ENCODE data around the gene DNM3.

DNM3 gene

GRCh38 chr1:171868217-171868803 is 27.0 kb downstream of the DNM3 start:
- in situ Hi-C loops (cut with MboI; ENCODE audit: low sequenced_read_pairs), result no loop called here

- in situ Hi-C loops (cut with MboI; ENCODE audit: low sequenced_read_pairs), result no loop called here
Measured at GRCh38 chr1:171869097-171869496, 27.8 kb downstream of the DNM3 start.

GRCh38 chr1:171871848-171872247 is 30.6 kb downstream of the DNM3 start:
- in situ Hi-C loops (cut with MboI; ENCODE audit: low sequenced_read_pairs), result no loop called here

- in situ Hi-C loops (cut with MboI; ENCODE audit: low sequenced_read_pairs), result no loop called here
Measured at GRCh38 chr1:171872430-171872829, 31.1 kb downstream of the DNM3 start.

GRCh38 chr1:171873664-171874063 is 32.4 kb downstream of the DNM3 start:
- in situ Hi-C loops (cut with MboI; ENCODE audit: low sequenced_read_pairs), result no loop called here

- in situ Hi-C loops (cut with MboI; ENCODE audit: low sequenced_read_pairs), result no loop called here
Measured at GRCh38 chr1:171877701-171878100, 36.4 kb downstream of the DNM3 start.

GRCh38 chr1:171879556-171879955 is 38.3 kb downstream of the DNM3 start:
- in situ Hi-C loops (cut with MboI; ENCODE audit: low sequenced_read_pairs), result no loop called here

GRCh38 chr1:171881442-171881841 is 40.1 kb downstream of the DNM3 start:
- in situ Hi-C loops (cut with MboI; ENCODE audit: low sequenced_read_pairs), result no loop called here

GRCh38 chr1:171883849-171884248 is 42.6 kb downstream of the DNM3 start:
- in situ Hi-C loops (cut with MboI; ENCODE audit: low sequenced_read_pairs), result no loop called here

- in situ Hi-C loops (cut with MboI; ENCODE audit: low sequenced_read_pairs), result no loop called here
Measured at GRCh38 chr1:171884475-171884874, 43.2 kb downstream of the DNM3 start.

- in situ Hi-C loops (cut with MboI; ENCODE audit: low sequenced_read_pairs), result no loop called here
Measured at GRCh38 chr1:171890131-171890530, 48.8 kb downstream of the DNM3 start.

GRCh38 chr1:171896936-171897703 is 55.8 kb downstream of the DNM3 start:
- in situ Hi-C loops (cut with MboI; ENCODE audit: low sequenced_read_pairs), result no loop called here

- in situ Hi-C loops (cut with MboI; ENCODE audit: low sequenced_read_pairs), result no loop called here
Measured at GRCh38 chr1:171898941-171899340, 57.6 kb downstream of the DNM3 start.

GRCh38 chr1:171899838-171900237 is 58.5 kb downstream of the DNM3 start:
- in situ Hi-C loops (cut with MboI; ENCODE audit: low sequenced_read_pairs), result no loop called here

- in situ Hi-C loops (cut with MboI; ENCODE audit: low sequenced_read_pairs), result no loop called here
Measured at GRCh38 chr1:171901245-171901644, 59.9 kb downstream of the DNM3 start.

GRCh38 chr1:171902527-171902926 is 61.2 kb downstream of the DNM3 start:
- in situ Hi-C loops (cut with MboI; ENCODE audit: low sequenced_read_pairs), result no loop called here

GRCh38 chr1:171904778-171905450 is 63.6 kb downstream of the DNM3 start:
- in situ Hi-C loops (cut with MboI; ENCODE audit: low sequenced_read_pairs), result no loop called here

- in situ Hi-C loops (cut with MboI; ENCODE audit: low sequenced_read_pairs), result no loop called here
Measured at GRCh38 chr1:171909711-171910110, 68.4 kb downstream of the DNM3 start.

- in situ Hi-C loops (cut with MboI; ENCODE audit: low sequenced_read_pairs), result no loop called here
Measured at GRCh38 chr1:171910786-171911185, 69.5 kb downstream of the DNM3 start.

GRCh38 chr1:171911506-171911905 is 70.2 kb downstream of the DNM3 start:
- in situ Hi-C loops (cut with MboI; ENCODE audit: low sequenced_read_pairs), result no loop called here

- in situ Hi-C loops (cut with MboI; ENCODE audit: low sequenced_read_pairs), result no loop called here
Measured at GRCh38 chr1:171912509-171913175, 71.3 kb downstream of the DNM3 start.

- in situ Hi-C loops (cut with MboI; ENCODE audit: low sequenced_read_pairs), result no loop called here
Measured at GRCh38 chr1:171913385-171913784, 72.1 kb downstream of the DNM3 start.
